Measurements from ENCODE around the gene TMEM150C.

DNA sequence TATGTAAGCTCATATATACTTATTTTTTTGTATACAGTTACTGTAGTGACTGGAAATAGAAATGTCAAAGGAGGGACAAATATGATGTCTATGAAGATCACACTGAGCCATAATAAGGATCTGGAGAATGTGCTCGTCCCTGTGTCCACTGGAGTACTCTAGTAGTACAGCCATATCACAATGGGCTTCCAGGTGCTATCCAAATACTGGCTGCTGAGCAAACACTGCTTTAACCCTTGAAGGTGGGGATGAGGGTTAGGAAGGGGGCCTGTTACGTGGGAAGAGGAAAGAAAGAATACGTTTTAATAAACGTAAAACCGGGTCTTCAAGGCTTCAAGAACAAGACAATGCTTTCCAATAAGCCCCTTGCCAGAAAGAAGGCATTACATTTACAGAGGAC is 29.8 kb upstream of the TMEM150C start:
- TF ChIP-seq, protein P1, sequence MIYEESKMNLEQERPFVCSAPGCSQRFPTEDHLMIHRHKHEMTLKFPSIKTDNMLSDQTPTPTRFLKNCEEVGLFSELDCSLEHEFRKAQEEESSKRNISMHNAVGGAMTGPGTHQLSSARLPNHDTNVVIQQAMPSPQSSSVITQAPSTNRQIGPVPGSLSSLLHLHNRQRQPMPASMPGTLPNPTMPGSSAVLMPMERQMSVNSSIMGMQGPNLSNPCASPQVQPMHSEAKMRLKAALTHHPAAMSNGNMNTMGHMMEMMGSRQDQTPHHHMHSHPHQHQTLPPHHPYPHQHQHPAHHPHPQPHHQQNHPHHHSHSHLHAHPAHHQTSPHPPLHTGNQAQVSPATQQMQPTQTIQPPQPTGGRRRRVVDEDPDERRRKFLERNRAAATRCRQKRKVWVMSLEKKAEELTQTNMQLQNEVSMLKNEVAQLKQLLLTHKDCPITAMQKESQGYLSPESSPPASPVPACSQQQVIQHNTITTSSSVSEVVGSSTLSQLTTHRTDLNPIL (CRISPR knock-in tag; IDR thresholded peaks at IDR 0.05; ENCODE audit: low read depth), result no peak
- TF ChIP-seq ZNF565 (CRISPR knock-in tag; conservative IDR thresholded peaks at IDR 0.05; ENCODE audit: low read depth) (no peak), OSR1 (CRISPR knock-in tag; IDR thresholded peaks at IDR 0.05) (no peak)
- TF ChIP-seq, protein P2, sequence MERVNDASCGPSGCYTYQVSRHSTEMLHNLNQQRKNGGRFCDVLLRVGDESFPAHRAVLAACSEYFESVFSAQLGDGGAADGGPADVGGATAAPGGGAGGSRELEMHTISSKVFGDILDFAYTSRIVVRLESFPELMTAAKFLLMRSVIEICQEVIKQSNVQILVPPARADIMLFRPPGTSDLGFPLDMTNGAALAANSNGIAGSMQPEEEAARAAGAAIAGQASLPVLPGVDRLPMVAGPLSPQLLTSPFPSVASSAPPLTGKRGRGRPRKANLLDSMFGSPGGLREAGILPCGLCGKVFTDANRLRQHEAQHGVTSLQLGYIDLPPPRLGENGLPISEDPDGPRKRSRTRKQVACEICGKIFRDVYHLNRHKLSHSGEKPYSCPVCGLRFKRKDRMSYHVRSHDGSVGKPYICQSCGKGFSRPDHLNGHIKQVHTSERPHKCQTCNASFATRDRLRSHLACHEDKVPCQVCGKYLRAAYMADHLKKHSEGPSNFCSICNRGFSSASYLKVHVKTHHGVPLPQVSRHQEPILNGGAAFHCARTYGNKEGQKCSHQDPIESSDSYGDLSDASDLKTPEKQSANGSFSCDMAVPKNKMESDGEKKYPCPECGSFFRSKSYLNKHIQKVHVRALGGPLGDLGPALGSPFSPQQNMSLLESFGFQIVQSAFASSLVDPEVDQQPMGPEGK (CRISPR knock-in tag; IDR thresholded peaks at IDR 0.05; ENCODE audit: borderline replicate concordance), result no peak
